Neuronal stem cell (in vitro differentiated cells): ENCODE measurements around the gene PTGS1.
"Not testable (repeated sequence)": the region's sequence is repeated elsewhere in the genome, so short reads cannot be mapped to it uniquely, and the experiment has no call there.

ENCODE experiments used
- DNase-seq: peaks from one replicate; pipeline ENCODE4 v3.0.0-alpha.2; 2013; ENCODE audit warnings: low spot score
- H2AFZ ChIP-seq: one replicate; pipeline ENCODE4 v1.6.1; 2013; ENCODE audit warnings: mild to moderate bottlenecking, low read length, inconsistent platforms
- H2AK5ac ChIP-seq: 2 replicates; pipeline ENCODE4 v1.6.1; 2013; ENCODE audit warnings: low read depth, mild to moderate bottlenecking, inconsistent platforms, low read length, moderate library complexity, mixed read lengths
- H2BK120ac ChIP-seq: 2 replicates; pipeline ENCODE4 v1.6.1; 2013; ENCODE audit warnings: low read depth, mild to moderate bottlenecking, inconsistent platforms, low read length, moderate library complexity, mixed read lengths
- H2BK12ac ChIP-seq: one replicate; pipeline ENCODE4 v1.6.1; 2013; ENCODE audit warnings: low read length, inconsistent platforms
- H2BK15ac ChIP-seq: 2 replicates; pipeline ENCODE4 v1.6.1; 2013; ENCODE audit warnings: mild to moderate bottlenecking, low read length, inconsistent platforms, mixed read lengths
- H2BK5ac ChIP-seq: one replicate; pipeline ENCODE4 v1.6.1; 2013; ENCODE audit warnings: inconsistent platforms, mild to moderate bottlenecking, low read length, moderate library complexity
- H3K14ac ChIP-seq: one replicate; pipeline ENCODE4 v1.6.1; 2013; ENCODE audit warnings: low read length, inconsistent platforms
- H3K18ac ChIP-seq: 2 replicates; pipeline ENCODE4 v1.6.1; 2013; ENCODE audit warnings: low read length, inconsistent platforms
- H3K23ac ChIP-seq: 2 replicates; pipeline ENCODE4 v1.6.1; 2013; ENCODE audit warnings: low read depth, mild to moderate bottlenecking, mixed read lengths, low read length, inconsistent platforms; ENCODE audit not compliant: poor library complexity
- H3K27ac ChIP-seq: replicated peaks from 3 replicates; pipeline ENCODE4 v1.5.1; 2013; ENCODE audit warnings: low read length, inconsistent platforms
- H3K27me3 ChIP-seq, 3 experiments: 2 replicates each; pipeline ENCODE4 v1.6.1; 2013; ENCODE audit warnings: low read length in 3 of 3, mild to moderate bottlenecking in 2 of 3, inconsistent platforms in 1 of 3, low read depth in 1 of 3, mixed read lengths in 1 of 3, moderate library complexity in 1 of 3; ENCODE audit not compliant: control insufficient read depth in 3 of 3, insufficient read depth in 3 of 3
- H3K36me3 ChIP-seq, 2 donors: replicated peaks in 1 of 2; 2 replicates each; pipeline ENCODE4 v1.6.1; 2013; ENCODE audit warnings: low read length in 2 of 2; ENCODE audit not compliant: control insufficient read depth in 2 of 2, insufficient read depth in 2 of 2
- H3K4ac ChIP-seq: 2 replicates; pipeline ENCODE4 v1.6.1; 2013; ENCODE audit warnings: inconsistent platforms, mild to moderate bottlenecking, low read length, moderate library complexity
- H3K4me1 ChIP-seq, 2 donors: 1 replicate in 1 of 2; 2 replicates in 1 of 2; pipeline ENCODE4 v1.6.1; 2013; ENCODE audit warnings: low read length in 2 of 2, low read depth in 1 of 2; ENCODE audit not compliant: control insufficient read depth in 2 of 2, insufficient read depth in 1 of 2
- H3K4me2 ChIP-seq: one replicate; pipeline ENCODE4 v1.6.1; 2013; ENCODE audit warnings: mild to moderate bottlenecking, low read length, inconsistent platforms; ENCODE audit not compliant: insufficient read depth, poor library complexity, severe bottlenecking
- H3K4me3 ChIP-seq, 2 donors: 2 replicates each; pipeline ENCODE4 v1.5.1; 2013; ENCODE audit warnings: low read length in 2 of 2, mild to moderate bottlenecking in 2 of 2, inconsistent platforms in 1 of 2, moderate library complexity in 1 of 2
- H3K79me1 ChIP-seq: one replicate; pipeline ENCODE4 v1.6.1; 2013; ENCODE audit warnings: low read depth, mild to moderate bottlenecking, inconsistent platforms, low read length, moderate library complexity
- H3K9ac ChIP-seq: one replicate; pipeline ENCODE4 v1.6.1; 2013; ENCODE audit warnings: mild to moderate bottlenecking, low read depth, low read length, inconsistent platforms; ENCODE audit not compliant: poor library complexity
- H3K9me3 ChIP-seq, 2 donors: replicated peaks in 1 of 2; 2 replicates each; pipeline versions ENCODE3 to v1.6.1; 2013; ENCODE audit warnings: low read length in 2 of 2, mild to moderate bottlenecking in 2 of 2, inconsistent platforms in 1 of 2, low read depth in 1 of 2, mixed read lengths in 1 of 2, moderate library complexity in 1 of 2; ENCODE audit not compliant: control insufficient read depth in 2 of 2, insufficient read depth in 1 of 2
- H4K8ac ChIP-seq: one replicate; pipeline ENCODE4 v1.6.1; 2013; ENCODE audit warnings: low read depth, mild to moderate bottlenecking, inconsistent platforms, low read length, moderate library complexity
- H4K91ac ChIP-seq: one replicate; pipeline ENCODE4 v1.6.1; 2013; ENCODE audit warnings: low read length, low read depth, mild to moderate bottlenecking, inconsistent platforms; ENCODE audit not compliant: poor library complexity
- WGBS, 2 donors: extraction: QIAGEN DNeasy Blood & Tissue Kit; methylation state at CpG; one replicate each; pipeline ENCODE4 v1.1.7; 2013; ENCODE audit warnings: missing lambda C conversion rate in 2 of 2, mixed read lengths in 1 of 2; ENCODE audit not compliant: insufficient read length in 2 of 2, insufficient replicate concordance in 1 of 2; ENCODE audit errors: extremely low coverage in 2 of 2; 5-methylcytosine and 5-hydroxymethylcytosine counted together

PTGS1 gene

DNA sequence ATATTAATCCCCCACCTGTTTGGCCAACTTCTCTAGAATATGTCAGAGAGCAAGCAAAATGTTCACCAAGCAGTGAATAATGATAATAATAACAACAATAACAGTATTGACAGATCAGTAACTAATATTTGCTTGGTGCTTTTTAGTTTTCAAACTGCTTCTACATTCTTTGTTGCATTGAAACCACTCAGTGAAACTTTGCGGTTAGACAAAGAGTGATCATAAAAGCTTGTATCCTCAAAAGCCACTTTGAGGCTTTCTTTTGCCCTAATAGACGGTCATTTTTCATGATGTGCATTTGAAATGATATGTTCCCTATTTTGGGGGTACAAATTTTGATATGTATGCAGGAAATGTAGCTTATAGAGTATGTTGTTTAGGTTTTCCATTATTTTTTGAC lies 43.6 kb upstream of the PTGS1 start:
- Histone ChIP-seq H3K4me1 (peaks cover 7 to 15% of the 10 kb centered on the region in 2 donors), H3K9me3 (no peaks in the 10 kb centered on the region), H2BK120ac (no peak overlapping the region), H3K18ac (no peak overlapping the region), H2AFZ (no peak overlapping the region), H3K4me3 (no peak overlapping the region), H3K4ac (no peak overlapping the region), H3K27ac (no peak overlapping the region), H2BK12ac (no peak overlapping the region), H3K36me3 (peaks cover 9 to 29% of the 10 kb centered on the region in 2 donors), H2BK15ac (no peak overlapping the region), H3K14ac (no peak overlapping the region), H2BK5ac (no peak overlapping the region), H4K8ac (no peak overlapping the region), H3K4me2 (no peak overlapping the region), H3K9ac (no peak overlapping the region), H3K23ac (no peak overlapping the region), H3K79me1 (no peaks in the 10 kb centered on the region), H4K91ac (no peak overlapping the region), H3K27me3 (no peaks in the 10 kb centered on the region), H2AK5ac (no peak overlapping the region)
- no peak for DNase-seq
- WGBS, 2 donors: no CpG with 5 or more reads among the region's 2 CpGs

GRCh38 chr9:122329597-122329996 lies 41.2 kb upstream of the PTGS1 start:
- no CpG with 5 or more reads among the region's 3 CpGs for WGBS, 2 donors
- H2BK12ac ChIP-seq: no peak overlapping the region
- no peak overlapping the region for H3K27ac ChIP-seq
- no peak overlapping the region for H4K8ac ChIP-seq
- H2BK5ac ChIP-seq: no peak overlapping the region
- no peak overlapping the region for H3K4me3 ChIP-seq
- no peak overlapping the region for H3K23ac ChIP-seq
- H3K4me1 ChIP-seq: peaks cover 7 to 22% of the 10 kb centered on the region in 2 donors
- no peak overlapping the region for H2BK120ac ChIP-seq
- H3K79me1 ChIP-seq: no peaks in the 10 kb centered on the region
- DNase-seq: no peak
- H3K4me2 ChIP-seq: no peak overlapping the region
- H3K9me3 ChIP-seq: no peaks in the 10 kb centered on the region
- no peaks in the 10 kb centered on the region for H3K27me3 ChIP-seq
- no peak overlapping the region for H2AK5ac ChIP-seq
- no peak overlapping the region for H2BK15ac ChIP-seq
- H3K18ac ChIP-seq: no peak overlapping the region
- no peak overlapping the region for H3K9ac ChIP-seq
- H3K14ac ChIP-seq: no peak overlapping the region
- no peak overlapping the region for H2AFZ ChIP-seq
- H3K4ac ChIP-seq: no peak overlapping the region
- peaks cover 0 to 6% of the 10 kb centered on the region in 2 donors for H3K36me3 ChIP-seq
- H4K91ac ChIP-seq: no peak overlapping the region

DNA sequence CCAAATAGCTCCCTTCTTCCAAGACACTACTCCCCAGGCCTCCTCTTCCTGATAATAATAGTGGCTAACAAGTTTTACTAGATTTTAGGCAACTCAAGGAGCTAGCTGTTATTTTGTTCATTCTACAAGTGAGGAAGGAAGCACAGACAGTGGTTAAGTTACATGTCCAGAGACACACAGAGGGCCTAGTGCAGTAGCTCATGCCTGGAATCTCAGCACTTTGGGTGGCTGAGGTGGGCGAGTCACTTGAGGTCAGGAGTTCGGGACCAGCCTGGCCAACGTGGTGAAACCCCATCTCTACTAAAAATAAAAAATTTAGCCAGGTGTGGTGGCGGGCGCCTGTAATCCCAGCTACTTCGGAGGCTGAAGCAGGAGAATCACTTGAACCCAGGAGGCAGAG lies 40.4 kb upstream of the PTGS1 start:
- not testable (repeated sequence) for H2BK12ac ChIP-seq, H3K18ac ChIP-seq, H3K14ac ChIP-seq, H3K36me3 ChIP-seq, H3K23ac ChIP-seq, H4K91ac ChIP-seq, H3K9ac ChIP-seq, H3K27ac ChIP-seq, H2BK5ac ChIP-seq, DNase-seq, H2BK120ac ChIP-seq, H3K79me1 ChIP-seq, H2AFZ ChIP-seq, H3K4me2 ChIP-seq, H3K9me3 ChIP-seq, H3K4ac ChIP-seq, H3K4me3 ChIP-seq, H3K27me3 ChIP-seq, H2AK5ac ChIP-seq, H4K8ac ChIP-seq, H2BK15ac ChIP-seq
- peaks cover 7 to 22% of the 10 kb centered on the region in 2 donors for H3K4me1 ChIP-seq
- WGBS, 2 donors: no CpG with 5 or more reads among the region's 6 CpGs

GRCh38 chr9:122331523-122331927 lies 39.3 kb upstream of the PTGS1 start:
- H3K36me3 ChIP-seq: no peaks in the 10 kb centered on the region
- no CpG with 5 or more reads among the region's 3 CpGs for WGBS, 2 donors

More at GRCh38 chr9:122331523-122331927, 39.3 kb upstream of the PTGS1 start:
- no peak overlapping the region for H3K4me2 ChIP-seq
- no peak overlapping the region for H4K91ac ChIP-seq
- H3K4ac ChIP-seq: no peak overlapping the region
- H3K18ac ChIP-seq: no peak overlapping the region
- no peak overlapping the region for H3K9ac ChIP-seq
- no peak overlapping the region for H3K23ac ChIP-seq
- H3K14ac ChIP-seq: peak overlapping the region; percentile 14
- H4K8ac ChIP-seq: no peak overlapping the region
- H2BK5ac ChIP-seq: no peak overlapping the region
- no peak overlapping the region for H3K4me3 ChIP-seq
- no peak overlapping the region for H2AFZ ChIP-seq
- no peak overlapping the region for H2BK15ac ChIP-seq
- no peak for DNase-seq
- no peaks in the 10 kb centered on the region for H3K27me3 ChIP-seq
- no peak overlapping the region for H2AK5ac ChIP-seq
- H3K4me1 ChIP-seq: peaks cover 7 to 22% of the 10 kb centered on the region in 2 donors
- H2BK12ac ChIP-seq: no peak overlapping the region
- no peak overlapping the region for H2BK120ac ChIP-seq
- H3K79me1 ChIP-seq: no peaks in the 10 kb centered on the region
- no peaks in the 10 kb centered on the region for H3K9me3 ChIP-seq
- H3K27ac ChIP-seq: no peak overlapping the region
